Measurements from ENCODE around the gene AGBL2.

DNA sequence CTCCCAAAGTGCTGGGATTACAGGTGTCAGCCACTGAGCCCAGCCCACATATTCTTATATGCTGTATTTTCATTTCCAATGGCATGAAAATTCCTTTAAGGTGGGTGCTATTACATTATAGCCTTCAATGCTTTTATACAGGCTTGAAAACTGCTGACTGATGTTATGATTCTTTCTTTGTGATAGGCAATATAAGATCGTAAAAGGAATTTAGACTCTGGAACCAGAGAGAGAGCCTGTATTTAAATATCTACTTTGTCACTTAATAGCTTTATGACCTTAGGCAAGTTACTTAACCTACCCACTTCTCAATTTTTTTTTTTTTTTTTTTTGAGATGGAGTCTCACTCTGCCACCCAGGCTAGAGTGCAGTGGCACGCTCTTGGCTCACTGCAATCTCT lies 26.2 kb downstream of the AGBL2 start:
- TF ChIP-seq, protein P1, sequence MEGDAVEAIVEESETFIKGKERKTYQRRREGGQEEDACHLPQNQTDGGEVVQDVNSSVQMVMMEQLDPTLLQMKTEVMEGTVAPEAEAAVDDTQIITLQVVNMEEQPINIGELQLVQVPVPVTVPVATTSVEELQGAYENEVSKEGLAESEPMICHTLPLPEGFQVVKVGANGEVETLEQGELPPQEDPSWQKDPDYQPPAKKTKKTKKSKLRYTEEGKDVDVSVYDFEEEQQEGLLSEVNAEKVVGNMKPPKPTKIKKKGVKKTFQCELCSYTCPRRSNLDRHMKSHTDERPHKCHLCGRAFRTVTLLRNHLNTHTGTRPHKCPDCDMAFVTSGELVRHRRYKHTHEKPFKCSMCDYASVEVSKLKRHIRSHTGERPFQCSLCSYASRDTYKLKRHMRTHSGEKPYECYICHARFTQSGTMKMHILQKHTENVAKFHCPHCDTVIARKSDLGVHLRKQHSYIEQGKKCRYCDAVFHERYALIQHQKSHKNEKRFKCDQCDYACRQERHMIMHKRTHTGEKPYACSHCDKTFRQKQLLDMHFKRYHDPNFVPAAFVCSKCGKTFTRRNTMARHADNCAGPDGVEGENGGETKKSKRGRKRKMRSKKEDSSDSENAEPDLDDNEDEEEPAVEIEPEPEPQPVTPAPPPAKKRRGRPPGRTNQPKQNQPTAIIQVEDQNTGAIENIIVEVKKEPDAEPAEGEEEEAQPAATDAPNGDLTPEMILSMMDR (conservative IDR thresholded peaks at IDR 0.05; ENCODE audit: low read length): no peak
- TF ChIP-seq EZH2phosphoT487 (IDR thresholded peaks at IDR 0.05; ENCODE audit: borderline replicate concordance, low read depth, low read length): no peak
